GM23248 (cell line): Measurements from ENCODE around the gene CPNE4. TPM values are rescaled to one million over a fixed set of nuclear protein-coding genes. Genes with fewer than 3 reads are reported as not detected.

Experiments
- DNase-seq: peaks from one replicate; pipeline ENCODE4 v3.0.0-alpha.2; 2015
- H2AFZ ChIP-seq: fragments of 200-600 bp; sonication (generic); 2 replicates; pipeline ENCODE4 v1.6.1; 2016; ENCODE audit warnings: antibody characterized with exemption
- H3F3A ChIP-seq: fragments of 200-600 bp; sonication (generic); 2 replicates; pipeline ENCODE4 v1.6.1; 2016; ENCODE audit warnings: mild to moderate bottlenecking, antibody characterized with exemption, mixed run types; ENCODE audit not compliant: insufficient read depth
- H3K27ac ChIP-seq: fragments of 200-600 bp; sonication (generic); 2 replicates; pipeline ENCODE4 v1.5.1; 2016; ENCODE audit warnings: mild to moderate bottlenecking
- H3K27me3 ChIP-seq: fragments of 200-600 bp; sonication (generic); replicated peaks from 2 replicates; pipeline ENCODE4 v1.6.1; 2016; ENCODE audit warnings: mild to moderate bottlenecking; ENCODE audit not compliant: insufficient read depth
- H3K36me3 ChIP-seq: fragments of 200-600 bp; sonication (generic); 2 replicates; pipeline ENCODE4 v1.6.1; 2016; ENCODE audit warnings: low read depth, mild to moderate bottlenecking
- H3K4me1 ChIP-seq: fragments of 200-600 bp; sonication (generic); 2 replicates; pipeline ENCODE4 v1.6.1; 2016; ENCODE audit warnings: mild to moderate bottlenecking; ENCODE audit not compliant: insufficient read depth
- H3K4me2 ChIP-seq: fragments of 200-600 bp; sonication (generic); one replicate; pipeline ENCODE4 v1.6.1; 2016; ENCODE audit warnings: mild to moderate bottlenecking; ENCODE audit not compliant: unreplicated experiment
- H3K4me3 ChIP-seq: fragments of 200-600 bp; sonication (generic); 2 replicates; pipeline ENCODE4 v1.5.1; 2016; ENCODE audit warnings: mild to moderate bottlenecking
- H3K79me2 ChIP-seq: fragments of 200-600 bp; sonication (generic); 2 replicates; pipeline ENCODE4 v1.6.1; 2016; ENCODE audit warnings: mild to moderate bottlenecking; ENCODE audit not compliant: insufficient read depth
- H3K9ac ChIP-seq: fragments of 200-600 bp; sonication (generic); 2 replicates; pipeline ENCODE4 v1.6.1; 2016; ENCODE audit warnings: mild to moderate bottlenecking
- H3K9me2 ChIP-seq: fragments of 200-600 bp; sonication (generic); 2 replicates; pipeline ENCODE4 v1.6.1; 2016; ENCODE audit warnings: mixed run types, mild to moderate bottlenecking, moderate library complexity; ENCODE audit not compliant: insufficient read depth
- H3K9me3 ChIP-seq: fragments of 200-600 bp; sonication (generic); one replicate; pipeline ENCODE4 v1.6.1; 2017; ENCODE audit warnings: low read depth
- H4K20me1 ChIP-seq: fragments of 200-600 bp; sonication (generic); 2 replicates; pipeline ENCODE4 v1.6.0; 2016; ENCODE audit not compliant: insufficient read depth
- EZH2 ChIP-seq: fragments of 200-600 bp; sonication (generic); IDR thresholded peaks from 2 replicates; pipeline ENCODE4 v1.6.1; 2018; ENCODE audit warnings: antibody characterized with exemption, mild to moderate bottlenecking; ENCODE audit not compliant: insufficient read depth, poor library complexity, severe bottlenecking
- EZH2phosphoT487 ChIP-seq: fragments of 200-600 bp; sonication (generic); IDR thresholded peaks from 2 replicates; pipeline ENCODE4 v1.6.1; 2018; ENCODE audit warnings: antibody characterized with exemption, moderate library complexity, mild to moderate bottlenecking, low read depth; ENCODE audit not compliant: insufficient read depth
- WGBS, 2 experiments: methylation state at CpG; one replicate each; pipeline ENCODE4 v1.1.6; 2015 to 2017; ENCODE audit warnings: low lambda C conversion rate in 2 of 2, low coverage in 1 of 2; ENCODE audit errors: missing lambda C conversion rate in 2 of 2; 5-methylcytosine and 5-hydroxymethylcytosine counted together
- in situ Hi-C: fragments of 300-500 bp; cut with MboI; formaldehyde crosslinking; loops from 2 replicates; pipeline ENCODE4 v1.15.0; 2020
- polyA plus RNA-seq: library from polyadenylated mRNA; unstranded; fragments of >200 nt; fragmentation: Nextera tagmentation; extraction: Ambion mirVana; gene quantifications from 2 replicates; pipeline ENCODE4 v1.2.1, GENCODE V29; 2016
- total RNA-seq: library from RNA; depleted of rRNA; stranded (reverse); fragments of >200 nt; shearing (Covaris generic); gene quantifications from 2 replicates; pipeline ENCODE4 v1.2.3, GENCODE V29; 2014

Gene CPNE4
- total and polyA plus RNA-seq, 2 experiments from 2014 or later, result 0.11 to 0.44 TPM

- in situ Hi-C loops, result no loop called here
- Histone ChIP-seq H3F3A (no peaks in the 10 kb centered on the region; the same call in 1 of the 2 replicates), H4K20me1 (no peaks in the 10 kb centered on the region), H3K4me3 (no peak overlapping the region), H3K9me2 (no peaks in the 10 kb centered on the region), H3K79me2 (no peaks in the 10 kb centered on the region), H3K27ac (no peak overlapping the region), H3K36me3 (no peaks in the 10 kb centered on the region), H3K4me1 (peaks cover 24% of the 10 kb centered on the region), H3K9ac (no peak overlapping the region), H3K9me3 (no peaks in the 10 kb centered on the region), H3K4me2 (no peak overlapping the region), H2AFZ (no peak overlapping the region), H3K27me3 (0 out of 2 replicates have a peak, but pooled peaks cover 6% of the 10 kb centered on the region)
- DNase-seq, result no peak
- WGBS, 2 experiments, result 82 to 85% methylated on average over 6 of the region's 6 CpGs
- TF ChIP-seq EZH2 (no peak), EZH2phosphoT487 (no peak)
Measured at GRCh38 chr3:131690800-131691199, 344.0 kb downstream of the CPNE4 start.

DNA sequence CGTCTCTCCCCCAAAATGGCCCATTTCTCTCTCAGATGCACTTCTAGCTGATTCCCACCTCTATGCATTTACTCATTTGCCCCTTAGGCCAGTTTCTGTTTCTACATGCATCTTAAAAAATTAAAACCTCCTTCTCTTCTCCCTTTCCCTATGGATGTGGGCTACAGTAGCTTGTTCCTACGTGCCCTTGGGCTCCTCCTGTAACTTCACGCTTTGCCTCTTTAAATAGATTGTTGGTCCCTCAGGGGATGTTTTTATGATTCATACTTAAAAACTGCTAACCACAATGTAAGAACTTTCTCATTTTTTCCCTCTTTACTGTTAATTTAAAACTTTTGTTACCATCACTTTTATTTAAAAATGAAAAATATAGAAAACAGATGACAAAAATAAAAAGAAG lies 346.4 kb downstream of the CPNE4 start:
- H3K79me2 ChIP-seq, result no peaks in the 10 kb centered on the region
- TF ChIP-seq EZH2phosphoT487 (peak; percentile 83; the same call in 1 of the 2 replicates), EZH2 (no peak)
- H3F3A ChIP-seq, result no peaks in the 10 kb centered on the region
- no peaks in the 10 kb centered on the region for H3K9me2 ChIP-seq
- H3K9me3 ChIP-seq, result no peaks in the 10 kb centered on the region
- peaks cover 14% of the 10 kb centered on the region for H3K4me1 ChIP-seq
- in situ Hi-C loops, result no loop called here
- H3K27me3 ChIP-seq, result 0 out of 2 replicates have a peak, but pooled peaks cover 7% of the 10 kb centered on the region
- peak overlapping the region; percentile 20 for H3K4me2 ChIP-seq
- H3K4me3 ChIP-seq, result no peak overlapping the region
- WGBS, 2 experiments, result 34 to 37% methylated on average over 3 of the region's 3 CpGs
- H3K36me3 ChIP-seq, result no peaks in the 10 kb centered on the region
- H3K9ac ChIP-seq, result no peak overlapping the region
- no peaks in the 10 kb centered on the region for H4K20me1 ChIP-seq
- no peak overlapping the region for H3K27ac ChIP-seq
- DNase-seq, result peak; percentile 85
- no peak overlapping the region for H2AFZ ChIP-seq

- Histone ChIP-seq H3K9ac (no peak overlapping the region), H3K36me3 (no peaks in the 10 kb centered on the region), H3K9me3 (no peaks in the 10 kb centered on the region), H4K20me1 (no peaks in the 10 kb centered on the region), H3K27me3 (no peaks in the 10 kb centered on the region), H3F3A (no peaks in the 10 kb centered on the region), H3K79me2 (no peaks in the 10 kb centered on the region), H2AFZ (no peak overlapping the region), H3K4me1 (no peaks in the 10 kb centered on the region), H3K9me2 (no peaks in the 10 kb centered on the region), H3K4me3 (no peak overlapping the region), H3K4me2 (no peak overlapping the region), H3K27ac (no peak overlapping the region)
- in situ Hi-C loops, result no loop called here
- DNase-seq, result no peak
- no peak for TF ChIP-seq EZH2phosphoT487
- no peak for TF ChIP-seq EZH2
- whole genome bisulfite sequencing, 2 experiments, result 69% methylated on average over 4 of the region's 4 CpGs
Measured at GRCh38 chr3:131669600-131669999, 365.2 kb downstream of the CPNE4 start.

- no peak for TF ChIP-seq EZH2
- no peak for TF ChIP-seq EZH2phosphoT487
- 14% methylated on average over 1 of the region's 1 CpG for WGBS, 2 experiments
- no peaks in the 10 kb centered on the region for H3K9me2 ChIP-seq
Measured at GRCh38 chr3:131658771-131659170, 376.0 kb downstream of the CPNE4 start.

GRCh38 chr3:131658115-131658514 lies 376.7 kb downstream of the CPNE4 start:
- Histone ChIP-seq H3K36me3 (no peaks in the 10 kb centered on the region), H3K4me1 (0 out of 2 replicates have a peak, but pooled peaks cover 4% of the 10 kb centered on the region), H3K4me2 (no peak overlapping the region), H4K20me1 (no peaks in the 10 kb centered on the region), H3K9me2 (no peaks in the 10 kb centered on the region), H3K27ac (no peak overlapping the region), H3K4me3 (no peak overlapping the region), H3K27me3 (no peaks in the 10 kb centered on the region), H3K79me2 (no peaks in the 10 kb centered on the region), H3F3A (0 out of 2 replicates have a peak, but pooled peaks cover 5% of the 10 kb centered on the region), H3K9me3 (no peaks in the 10 kb centered on the region), H2AFZ (no peak overlapping the region), H3K9ac (no peak overlapping the region)
- 68 to 70% methylated on average over 3 of the region's 3 CpGs for WGBS, 2 experiments
- no peak for DNase-seq
- TF ChIP-seq EZH2phosphoT487 (no peak), EZH2 (no peak)
- in situ Hi-C loops, result no loop called here

More at GRCh38 chr3:131658771-131659170, 376.0 kb downstream of the CPNE4 start:
- no peak for DNase-seq
- Histone ChIP-seq H3K4me1 (0 out of 2 replicates have a peak, but pooled peaks cover 4% of the 10 kb centered on the region), H3K4me2 (no peak overlapping the region), H3K27ac (no peak overlapping the region), H3K9ac (no peak overlapping the region), H3K27me3 (no peaks in the 10 kb centered on the region), H3K4me3 (no peak overlapping the region), H3K9me3 (no peaks in the 10 kb centered on the region), H4K20me1 (no peaks in the 10 kb centered on the region), H2AFZ (no peak overlapping the region), H3F3A (0 out of 2 replicates have a peak, but pooled peaks cover 5% of the 10 kb centered on the region), H3K36me3 (no peaks in the 10 kb centered on the region), H3K79me2 (no peaks in the 10 kb centered on the region)
- in situ Hi-C loops, result no loop called here
